ENCODE measurements around the gene UGDH. TPM values are rescaled to one million over a fixed set of nuclear protein-coding genes. Genes with fewer than 3 reads are reported as not detected.
"Not testable (repeated sequence)": the region's sequence is repeated elsewhere in the genome, so short reads cannot be mapped to it uniquely, and the experiment has no call there.

Gene UGDH
- total RNA-seq, 1 donor from 2014 or later: 47.7 TPM

- no peak for DNase-seq
- H3K27ac ChIP-seq: no peak overlapping the region
- no peaks in the 10 kb centered on the region for H3K9me3 ChIP-seq
- peaks cover 41% of the 10 kb centered on the region for H3K36me3 ChIP-seq
- no peak for ATAC-seq
- H3K4me3 ChIP-seq: no peak overlapping the region
- intact Hi-C loops (cut with DNase I): no loop called here
- TF ChIP-seq CTCF (IDR thresholded peaks at IDR 0.05): no peak
- no peaks in the 10 kb centered on the region for H3K27me3 ChIP-seq (ENCODE audit: low read depth)
- H3K4me1 ChIP-seq: peaks cover 12% of the 10 kb centered on the region
Observed at GRCh38 chr4:39521253-39521919, 5.9 kb downstream of the UGDH start.

- Histone ChIP-seq H3K36me3 (peaks cover 56% of the 10 kb centered on the region), H3K27ac (no peak overlapping the region), H3K4me3 (no peak overlapping the region), H3K4me1 (peaks cover 4% of the 10 kb centered on the region), H3K27me3 (ENCODE audit: low read depth) (no peaks in the 10 kb centered on the region), H3K9me3 (no peaks in the 10 kb centered on the region)
- intact Hi-C loops (cut with DNase I): no loop called here
- TF ChIP-seq CTCF (IDR thresholded peaks at IDR 0.05): no peak
- ATAC-seq (no peak), DNase-seq (no peak)
Observed at GRCh38 chr4:39518484-39518883, 8.8 kb downstream of the UGDH start.

GRCh38 chr4:39516407-39516966 is 10.8 kb downstream of the UGDH start:
- H3K4me3 ChIP-seq: no peak overlapping the region
- H3K27ac ChIP-seq: no peak overlapping the region
- intact Hi-C loops (cut with DNase I): no loop called here
- no peaks in the 10 kb centered on the region for H3K4me1 ChIP-seq
- no peaks in the 10 kb centered on the region for H3K9me3 ChIP-seq
- peaks cover 75% of the 10 kb centered on the region for H3K36me3 ChIP-seq
- no peak for ATAC-seq
- H3K27me3 ChIP-seq (ENCODE audit: low read depth): no peaks in the 10 kb centered on the region
- no peak for DNase-seq
- TF ChIP-seq CTCF (IDR thresholded peaks at IDR 0.05): no peak

- H3K27me3 ChIP-seq (ENCODE audit: low read depth); H3K4me3 ChIP-seq; intact Hi-C loops (cut with DNase I); ATAC-seq; H3K27ac ChIP-seq; H3K9me3 ChIP-seq; DNase-seq; H3K4me1 ChIP-seq: not testable (repeated sequence)
- peaks cover 80% of the 10 kb centered on the region for H3K36me3 ChIP-seq
Observed at GRCh38 chr4:39515669-39516401, 11.4 kb downstream of the UGDH start.

GRCh38 chr4:39514888-39515401 is 12.3 kb downstream of the UGDH start:
- TF ChIP-seq CTCF (IDR thresholded peaks at IDR 0.05): no peak
- Histone ChIP-seq H3K4me1 (no peaks in the 10 kb centered on the region), H3K27ac (peak overlapping the region; percentile 37), H3K36me3 (peaks cover 80% of the 10 kb centered on the region), H3K4me3 (no peak overlapping the region), H3K9me3 (no peaks in the 10 kb centered on the region), H3K27me3 (ENCODE audit: low read depth) (no peaks in the 10 kb centered on the region)
- intact Hi-C loops (cut with DNase I): no loop called here
- ATAC-seq (peak; percentile 91 to 97), DNase-seq (peak; percentile 65)

GRCh38 chr4:39514266-39514665 is 13.0 kb downstream of the UGDH start:
- ATAC-seq; DNase-seq; intact Hi-C loops (cut with DNase I); H3K4me3 ChIP-seq; H3K9me3 ChIP-seq; H3K4me1 ChIP-seq; H3K27me3 ChIP-seq (ENCODE audit: low read depth): not testable (repeated sequence)
- Histone ChIP-seq H3K36me3 (peaks cover 80% of the 10 kb centered on the region), H3K27ac (peak overlapping the region; percentile 37)
